Mucosa of stomach (tissue), 1 donor: ENCODE data around the gene NLGN1.

Experiments
- H3K27me3 ChIP-seq: one replicate; pipeline ENCODE4 v1.7.0; 2013; ENCODE audit warnings: mild to moderate bottlenecking, low read length; ENCODE audit not compliant: control insufficient read depth, insufficient read depth
- H3K36me3 ChIP-seq: one replicate; pipeline ENCODE4 v1.7.0; 2013; ENCODE audit warnings: low read length; ENCODE audit not compliant: control insufficient read depth, insufficient read depth
- H3K4me1 ChIP-seq: one replicate; pipeline ENCODE4 v1.7.0; 2013; ENCODE audit warnings: mild to moderate bottlenecking, low read length; ENCODE audit not compliant: control insufficient read depth, insufficient read depth
- H3K4me3 ChIP-seq: one replicate; pipeline ENCODE4 v1.7.0; 2013; ENCODE audit warnings: low read length
- H3K9ac ChIP-seq: one replicate; pipeline ENCODE4 v1.7.0; 2013; ENCODE audit warnings: mild to moderate bottlenecking, low read length, moderate library complexity
- H3K9me3 ChIP-seq: one replicate; pipeline ENCODE4 v1.7.0; 2013; ENCODE audit warnings: mild to moderate bottlenecking, low read length, moderate library complexity; ENCODE audit not compliant: control insufficient read depth
- donor health status: Pancreatic carcinoma.

The NLGN1 gene

DNA sequence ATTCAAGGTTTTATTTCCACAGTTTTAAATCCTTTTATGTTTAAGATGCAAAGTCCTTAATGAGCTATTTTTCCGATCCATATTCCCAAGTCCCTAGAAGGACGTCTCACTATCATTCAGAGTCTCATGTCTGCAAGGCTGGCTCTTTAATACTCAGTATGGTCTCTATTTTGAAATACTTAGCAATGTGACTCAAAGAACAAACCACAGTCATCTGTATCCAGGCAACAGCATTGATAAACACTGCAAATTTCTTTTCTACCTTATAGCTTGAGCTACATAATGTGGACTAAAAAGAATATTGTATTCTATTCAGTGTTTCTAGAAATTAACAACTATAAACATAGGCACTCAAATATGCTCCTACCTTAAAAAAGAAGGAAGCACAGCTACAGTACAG, 873.3 kb downstream of the NLGN1 start:
- Histone ChIP-seq H3K4me1 (no peaks in the 10 kb centered on the region), H3K9ac (no peak overlapping the region), H3K36me3 (no peaks in the 10 kb centered on the region), H3K27me3 (no peaks in the 10 kb centered on the region), H3K9me3 (no peaks in the 10 kb centered on the region), H3K4me3 (no peak overlapping the region)

DNA sequence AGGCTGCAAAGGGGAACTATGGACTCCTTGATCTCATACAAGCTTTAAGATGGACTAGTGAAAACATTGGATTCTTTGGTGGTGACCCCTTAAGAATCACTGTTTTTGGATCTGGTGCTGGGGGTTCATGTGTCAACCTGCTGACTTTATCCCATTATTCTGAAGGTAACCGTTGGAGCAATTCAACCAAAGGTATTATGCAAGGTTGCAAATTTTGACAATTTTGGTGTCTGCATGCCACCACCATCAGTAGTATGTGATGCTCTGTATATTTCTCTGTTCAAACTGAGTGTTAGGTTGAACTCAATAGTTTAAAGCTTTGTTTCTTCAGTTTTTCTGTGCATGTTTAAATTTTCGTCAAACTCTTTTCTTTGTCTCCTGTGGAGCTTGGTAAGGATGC, 877.8 kb downstream of the NLGN1 start:
- H3K9ac ChIP-seq: no peak overlapping the region
- H3K4me1 ChIP-seq: no peaks in the 10 kb centered on the region
- no peak overlapping the region for H3K4me3 ChIP-seq
- no peaks in the 10 kb centered on the region for H3K36me3 ChIP-seq
- H3K27me3 ChIP-seq: no peaks in the 10 kb centered on the region
- no peaks in the 10 kb centered on the region for H3K9me3 ChIP-seq

DNA sequence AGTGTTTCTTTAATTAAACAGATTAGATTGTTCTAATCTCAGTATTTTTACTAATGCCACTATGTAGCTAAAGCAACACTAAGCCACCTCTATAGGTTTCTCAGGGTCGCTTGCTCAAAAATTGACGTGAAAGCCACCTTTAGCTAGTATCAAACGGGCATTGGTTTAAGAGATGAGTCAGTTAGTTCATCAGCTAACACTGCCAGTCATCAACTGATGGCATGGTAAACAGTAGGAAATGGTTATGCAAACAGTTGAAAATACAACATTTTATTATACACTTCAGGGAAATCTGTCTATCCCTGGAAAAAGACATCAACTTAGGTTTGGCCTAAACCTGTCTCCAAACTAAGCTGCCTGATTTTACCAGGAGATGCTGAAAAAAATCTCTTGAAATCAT, 879.3 kb downstream of the NLGN1 start:
- no peaks in the 10 kb centered on the region for H3K36me3 ChIP-seq
- H3K4me3 ChIP-seq: no peak overlapping the region
- no peaks in the 10 kb centered on the region for H3K27me3 ChIP-seq
- H3K4me1 ChIP-seq: no peaks in the 10 kb centered on the region
- no peak overlapping the region for H3K9ac ChIP-seq
- H3K9me3 ChIP-seq: no peaks in the 10 kb centered on the region

DNA sequence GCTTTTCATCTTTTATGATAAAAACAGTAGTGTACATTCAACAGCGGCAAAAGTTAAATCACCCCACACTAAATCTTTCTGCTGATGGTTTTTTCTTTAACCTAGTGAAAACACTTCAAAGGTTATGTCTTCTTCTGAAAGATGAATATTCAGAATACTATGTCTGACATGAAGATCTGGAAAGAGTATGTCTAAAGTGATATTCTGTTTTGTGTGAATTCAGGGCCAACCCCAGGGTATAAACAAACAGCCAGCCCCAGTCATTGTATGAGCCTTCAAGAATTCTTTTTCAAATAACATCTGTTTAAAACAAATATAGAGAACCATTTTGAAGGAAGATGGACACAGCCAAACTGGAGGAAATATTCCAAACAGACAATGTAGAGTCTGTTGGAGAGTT, 880.5 kb downstream of the NLGN1 start:
- Histone ChIP-seq H3K4me1 (no peaks in the 10 kb centered on the region), H3K9me3 (no peaks in the 10 kb centered on the region)

DNA sequence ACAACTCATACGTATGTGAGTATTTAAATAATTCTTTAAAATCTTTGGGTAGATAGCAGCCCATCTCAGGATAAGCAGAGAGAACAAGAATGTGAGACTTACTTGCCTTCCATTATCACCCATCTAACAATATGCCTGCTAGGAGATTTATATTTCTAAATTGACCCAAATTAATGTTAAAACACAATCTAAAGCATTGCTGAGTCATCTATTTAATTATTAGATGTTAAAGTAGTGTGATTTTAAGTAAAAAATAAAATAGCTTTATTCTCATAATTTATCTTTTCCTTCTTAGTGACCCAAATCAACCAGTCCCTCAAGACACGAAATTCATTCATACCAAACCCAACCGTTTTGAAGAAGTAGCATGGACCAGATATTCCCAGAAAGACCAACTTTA, 882.6 kb downstream of the NLGN1 start:
- H3K36me3 ChIP-seq: no peaks in the 10 kb centered on the region
- H3K27me3 ChIP-seq: no peaks in the 10 kb centered on the region
- H3K4me3 ChIP-seq: no peak overlapping the region
- H3K9ac ChIP-seq: no peak overlapping the region
- no peaks in the 10 kb centered on the region for H3K9me3 ChIP-seq
- no peaks in the 10 kb centered on the region for H3K4me1 ChIP-seq

More for the DNA sequence above, 880.5 kb downstream of the NLGN1 start:
- Histone ChIP-seq H3K9ac (no peak overlapping the region), H3K36me3 (no peaks in the 10 kb centered on the region), H3K27me3 (no peaks in the 10 kb centered on the region), H3K4me3 (no peak overlapping the region)

DNA sequence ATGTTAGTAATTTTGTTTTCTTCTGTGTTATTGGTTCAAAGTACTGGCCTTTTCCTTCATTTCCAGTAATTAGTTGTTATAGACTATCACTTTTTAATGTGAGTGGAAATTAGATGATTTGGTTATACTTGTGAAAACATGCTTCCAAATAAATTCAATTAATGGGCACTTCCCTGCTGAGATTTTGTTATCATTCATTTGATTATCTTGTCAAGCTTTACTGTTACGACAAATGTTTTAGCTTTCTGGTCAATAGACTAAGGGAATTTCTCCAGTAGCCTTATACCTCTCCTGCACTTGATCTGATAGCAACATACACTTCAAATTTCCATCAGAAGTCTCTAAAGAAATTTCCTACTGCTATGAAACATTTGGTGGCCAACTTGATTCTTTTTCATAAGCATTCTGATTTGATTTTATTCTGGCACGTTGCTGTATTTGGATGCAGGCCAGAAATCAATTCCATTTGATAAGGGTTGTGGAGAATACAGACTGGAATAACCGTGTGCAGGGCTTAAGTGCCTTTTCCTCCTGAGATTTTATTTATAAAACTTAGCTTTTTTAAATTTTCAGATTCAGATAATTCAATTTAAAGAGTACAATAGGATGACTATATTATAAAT, 887.8 kb downstream of the NLGN1 start:
- no peaks in the 10 kb centered on the region for H3K9me3 ChIP-seq
- H3K36me3 ChIP-seq: no peaks in the 10 kb centered on the region
- H3K9ac ChIP-seq: no peak overlapping the region
- H3K4me1 ChIP-seq: no peaks in the 10 kb centered on the region
- no peak overlapping the region for H3K4me3 ChIP-seq
- H3K27me3 ChIP-seq: no peaks in the 10 kb centered on the region

DNA sequence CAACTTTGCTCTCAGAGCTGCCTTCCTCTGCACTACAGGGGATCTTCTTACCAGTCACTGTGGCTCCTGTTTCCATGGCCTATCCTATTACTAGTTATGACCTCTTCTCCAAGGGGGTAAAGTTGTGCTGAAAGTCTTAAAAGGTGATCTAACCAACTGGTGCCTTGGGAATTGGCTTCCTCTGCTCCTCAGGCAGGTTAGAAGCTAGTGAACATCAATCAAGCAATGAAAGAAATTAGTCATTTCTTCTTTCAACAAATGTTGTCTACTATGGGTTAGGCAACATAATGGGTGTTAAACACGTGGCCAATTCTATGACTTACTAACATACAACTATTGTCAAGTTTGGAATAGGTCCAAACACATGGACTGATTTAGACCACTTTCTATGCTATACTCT, 890.2 kb downstream of the NLGN1 start:
- Histone ChIP-seq H3K4me3 (no peak overlapping the region), H3K4me1 (no peaks in the 10 kb centered on the region), H3K27me3 (no peaks in the 10 kb centered on the region), H3K9me3 (no peaks in the 10 kb centered on the region), H3K36me3 (no peaks in the 10 kb centered on the region), H3K9ac (no peak overlapping the region)

DNA sequence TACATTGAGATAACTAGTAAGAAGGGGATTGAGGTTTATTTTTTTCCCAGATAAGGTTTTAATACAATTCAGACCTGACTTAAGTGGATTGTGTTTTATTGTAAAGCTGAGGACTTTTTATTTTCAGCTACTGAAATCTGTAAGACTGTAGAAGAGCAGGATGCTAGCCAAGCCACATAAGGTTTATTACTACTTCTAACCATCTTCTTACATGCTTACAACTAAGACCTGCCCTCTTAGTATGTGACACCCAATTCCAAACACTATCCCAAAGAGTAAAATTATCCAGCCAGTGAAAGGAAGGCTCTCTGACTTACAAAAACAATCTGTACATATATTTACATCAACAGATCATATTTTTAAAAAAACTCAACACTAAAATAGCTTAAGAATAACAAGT, 897.1 kb downstream of the NLGN1 start:
- Histone ChIP-seq H3K9me3 (no peaks in the 10 kb centered on the region), H3K4me3 (no peak overlapping the region), H3K9ac (no peak overlapping the region), H3K27me3 (no peaks in the 10 kb centered on the region), H3K36me3 (no peaks in the 10 kb centered on the region), H3K4me1 (no peaks in the 10 kb centered on the region)

DNA sequence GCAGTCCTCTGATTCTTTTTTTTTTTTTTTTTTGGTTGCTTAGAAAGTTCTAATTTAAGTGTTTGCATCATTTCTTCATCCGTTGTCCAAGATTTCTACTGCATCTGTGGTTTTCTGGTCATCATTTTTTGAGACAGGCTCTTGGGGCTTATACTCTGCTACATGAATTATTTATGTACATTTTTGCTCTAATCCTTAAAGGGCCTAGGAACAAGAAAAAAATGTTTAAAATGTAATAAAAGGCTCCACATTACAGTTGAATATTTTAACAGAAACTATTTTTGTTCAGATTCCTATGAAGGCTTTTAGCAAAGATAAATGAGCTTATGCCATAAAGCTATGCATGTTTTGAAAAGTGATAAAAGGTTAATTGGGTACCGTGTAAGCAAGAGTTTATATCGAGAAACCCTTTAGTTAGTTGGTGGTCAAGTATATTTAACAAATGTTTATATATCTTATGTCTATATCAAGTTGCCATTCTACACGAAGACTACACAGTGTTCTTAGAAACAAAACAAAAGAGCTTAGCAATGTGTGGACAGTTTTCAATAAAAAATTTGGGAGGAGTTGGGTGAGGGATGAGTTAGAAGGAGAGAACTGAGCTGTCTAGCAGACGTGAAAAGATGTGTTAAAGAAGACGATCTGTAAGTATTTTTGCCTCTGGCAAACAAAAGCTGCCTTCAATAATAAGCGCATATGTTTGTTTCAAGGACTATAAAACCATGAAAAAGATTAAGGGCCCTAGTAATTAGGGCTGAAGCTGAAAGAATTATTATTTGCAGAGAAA, 898.0 kb downstream of the NLGN1 start:
- Histone ChIP-seq H3K9me3 (no peaks in the 10 kb centered on the region), H3K4me3 (no peak overlapping the region), H3K36me3 (no peaks in the 10 kb centered on the region), H3K27me3 (no peaks in the 10 kb centered on the region), H3K9ac (no peak overlapping the region), H3K4me1 (no peaks in the 10 kb centered on the region)

DNA sequence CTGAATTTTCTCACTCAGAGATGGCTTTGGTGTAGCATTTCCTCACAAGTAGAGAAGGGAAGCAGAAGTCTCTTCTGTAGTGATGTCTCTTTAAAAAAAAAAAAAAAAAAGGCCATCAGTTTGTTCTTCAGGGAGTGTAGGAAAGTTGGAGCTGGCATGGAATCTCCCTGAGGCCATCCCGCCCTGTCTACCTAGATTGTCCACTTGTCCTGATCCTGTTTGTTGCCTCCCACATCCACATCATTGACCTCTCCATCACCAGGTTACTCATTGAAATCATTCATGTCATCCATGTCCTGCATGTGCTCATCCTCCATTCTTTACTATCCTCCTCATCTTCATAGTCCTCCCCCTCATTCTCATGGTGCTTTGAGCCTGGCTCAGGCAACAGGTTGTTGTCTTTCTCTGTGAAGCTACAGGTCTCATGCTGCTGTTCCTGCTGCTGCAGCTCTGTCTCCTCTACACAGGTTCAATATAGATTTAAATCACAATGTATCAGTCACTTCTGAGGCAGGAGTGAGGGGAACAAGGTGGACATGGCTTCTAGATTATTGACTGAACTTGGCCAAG, 905.3 kb downstream of the NLGN1 start:
- H3K36me3 ChIP-seq: no peaks in the 10 kb centered on the region

DNA sequence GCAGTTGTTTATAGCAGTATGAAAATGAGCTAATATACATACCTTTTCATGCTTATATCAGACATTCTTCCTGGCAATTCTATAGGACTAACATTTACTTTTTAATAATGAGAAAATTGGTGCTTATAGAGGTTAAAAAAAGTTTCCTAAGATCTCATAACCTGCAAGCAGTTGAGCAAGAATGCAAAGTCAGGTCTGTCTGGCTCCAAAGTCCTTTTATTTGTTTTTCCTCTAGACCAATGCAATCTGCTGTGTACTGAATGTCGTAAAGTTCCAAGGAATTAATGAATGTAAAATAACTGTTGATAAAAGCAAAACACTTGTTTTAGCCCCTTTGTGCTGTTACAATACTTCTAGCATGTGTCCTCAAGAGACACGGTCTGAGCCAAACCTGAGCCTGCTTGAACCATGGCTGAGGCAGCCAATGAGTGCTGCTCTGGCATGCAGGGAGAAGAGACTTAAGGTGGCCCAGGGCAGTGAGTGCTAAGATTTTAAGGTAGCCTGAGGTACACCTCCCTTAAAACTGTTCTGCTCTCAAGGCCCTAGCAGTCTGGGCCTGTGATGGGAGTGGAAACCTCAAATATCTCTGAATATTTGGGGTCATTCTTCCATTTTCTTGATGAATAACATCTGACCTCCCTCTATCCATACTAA, 906.5 kb downstream of the NLGN1 start:
- Histone ChIP-seq H3K4me1 (peaks cover 6% of the 10 kb centered on the region), H3K9me3 (no peaks in the 10 kb centered on the region), H3K9ac (no peak overlapping the region), H3K27me3 (no peaks in the 10 kb centered on the region), H3K4me3 (no peak overlapping the region), H3K36me3 (no peaks in the 10 kb centered on the region)

More for the DNA sequence above, 905.3 kb downstream of the NLGN1 start:
- Histone ChIP-seq H3K9me3 (no peaks in the 10 kb centered on the region), H3K9ac (no peak overlapping the region), H3K4me1 (peaks cover 6% of the 10 kb centered on the region), H3K4me3 (no peak overlapping the region), H3K27me3 (no peaks in the 10 kb centered on the region)

DNA sequence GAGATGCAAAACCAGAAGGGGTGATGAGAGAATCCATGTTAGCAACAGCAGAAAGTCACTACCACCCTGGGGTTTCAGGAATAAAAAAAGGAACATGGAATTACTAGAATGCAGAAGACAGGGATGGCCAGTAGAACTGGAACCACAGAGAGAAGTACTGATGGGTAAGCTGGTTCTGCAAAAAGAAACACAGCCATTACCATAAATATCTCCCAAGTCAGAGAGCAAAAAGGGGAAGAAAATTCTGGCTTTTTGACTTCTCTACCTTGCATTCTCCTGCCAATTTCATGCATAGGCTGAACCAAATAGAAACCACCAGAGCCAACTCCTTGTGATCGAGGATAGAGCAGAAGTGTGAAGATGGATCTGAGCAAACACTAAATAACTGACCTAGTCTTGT, 911.2 kb downstream of the NLGN1 start:
- Histone ChIP-seq H3K4me1 (peaks cover 6% of the 10 kb centered on the region), H3K9me3 (no peaks in the 10 kb centered on the region), H3K9ac (no peak overlapping the region)

More for the DNA sequence above, 911.2 kb downstream of the NLGN1 start:
- Histone ChIP-seq H3K36me3 (no peaks in the 10 kb centered on the region), H3K4me3 (no peak overlapping the region), H3K27me3 (no peaks in the 10 kb centered on the region)
